Head of caudate nucleus (tissue), 42 donors: ENCODE measurements around the gene PRKCB.
"Not testable (repeated sequence)": the region's sequence is repeated elsewhere in the genome, so short reads cannot be mapped to it uniquely, and the experiment has no call there.

Experiments used
- DNase-seq, 42 donors: peaks; one replicate each; pipeline versions ENCODE4 v3.0.0 to v3.0.0-alpha.2; 2020 to 2021; ENCODE audit warnings: mixed read lengths in 7 of 42
- intact Hi-C: fragments of 100-400 bp; cut with DNase I; formaldehyde crosslinking; loops from one replicate; pipeline ENCODE4 v1.15.0; 2022

PRKCB gene

DNA sequence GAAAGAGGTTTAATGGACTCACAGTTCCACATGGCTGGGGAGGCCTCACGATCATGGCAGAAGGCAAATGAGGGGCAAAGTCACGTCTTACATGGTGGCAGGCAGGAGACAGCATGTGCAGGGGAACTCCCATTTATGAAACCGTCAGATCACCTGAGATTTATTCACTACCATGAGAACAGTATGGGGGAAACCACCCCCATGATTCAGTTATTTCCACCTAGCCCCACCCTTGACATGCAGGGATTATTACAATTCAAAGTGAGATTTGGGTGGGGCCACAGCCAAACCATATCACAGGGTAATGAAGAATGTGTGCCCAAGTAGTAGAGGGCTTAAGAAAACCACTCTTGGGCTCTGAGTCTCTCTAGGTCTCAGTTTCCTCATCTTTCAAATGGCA is 85.1 kb downstream of the PRKCB start:
- intact Hi-C loops: no loop called here
- no peak for DNase-seq

DNA sequence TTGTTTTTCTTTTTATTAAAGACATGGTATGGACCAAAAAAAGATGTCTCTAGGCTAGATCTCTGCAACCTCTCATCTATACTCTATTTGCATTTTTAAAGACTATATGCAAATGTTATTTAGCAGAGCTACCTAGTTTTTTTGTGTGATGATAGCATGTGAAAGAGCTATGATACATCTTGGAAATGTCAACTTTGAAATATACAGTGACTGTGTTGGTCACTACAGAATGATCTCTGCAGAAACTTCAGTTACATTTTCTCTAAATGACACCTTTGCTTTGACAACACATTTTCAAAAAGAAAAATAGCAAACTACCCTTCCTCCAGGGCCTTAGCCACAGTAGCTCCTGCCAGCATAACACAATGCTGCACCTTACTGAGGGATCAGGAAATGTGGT is 86.6 kb downstream of the PRKCB start:
- DNase-seq: no peak
- intact Hi-C loops: no loop called here

DNA sequence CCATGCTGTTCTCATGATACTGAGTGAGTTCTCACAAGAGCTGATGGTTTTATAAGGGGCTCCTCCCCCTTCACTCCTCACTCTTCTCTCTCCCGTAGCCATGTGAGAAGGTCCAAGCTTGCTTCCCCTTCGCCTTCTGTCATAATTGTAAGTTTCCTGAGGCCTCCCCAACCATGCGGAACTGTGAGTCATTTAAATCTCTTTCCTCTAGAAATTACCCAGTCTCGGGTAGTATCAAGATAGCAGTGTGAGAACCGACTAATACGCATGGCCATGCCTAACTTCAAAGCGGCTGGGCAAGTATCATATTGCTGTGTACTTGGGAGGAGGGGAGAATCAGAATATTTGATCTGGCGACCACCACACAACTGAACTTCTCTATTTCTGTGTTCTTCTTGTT is 88.3 kb downstream of the PRKCB start:
- DNase-seq: peak in 3 of 42 donors; percentile 7 to 29 (median 23)
- intact Hi-C loops: no loop called here

GRCh38 chr16:23927796-23928195 is 92.0 kb downstream of the PRKCB start:
- intact Hi-C loops: no loop called here
- DNase-seq: peak in 5 of 42 donors; percentile 14 to 47 (median 24)

DNA sequence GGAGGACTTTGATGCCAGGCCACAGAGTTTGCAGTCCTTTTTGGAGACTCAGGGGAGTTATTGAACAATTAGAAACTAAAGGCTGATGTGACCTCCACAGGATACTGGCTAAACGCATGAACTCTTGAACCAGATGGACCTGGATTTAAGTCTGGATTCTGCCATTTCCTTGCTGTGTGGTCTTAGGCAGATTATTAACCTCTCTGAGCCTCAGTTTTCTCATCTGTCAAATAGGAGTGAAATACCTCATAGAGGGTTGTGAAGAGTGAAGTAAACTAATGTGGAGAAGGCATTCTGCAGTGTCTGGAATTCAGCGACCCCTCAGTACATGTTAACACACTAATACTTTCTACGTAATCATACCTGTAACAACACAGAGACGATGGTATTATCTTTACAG is 93.5 kb downstream of the PRKCB start:
- intact Hi-C loops: no loop called here

DNA sequence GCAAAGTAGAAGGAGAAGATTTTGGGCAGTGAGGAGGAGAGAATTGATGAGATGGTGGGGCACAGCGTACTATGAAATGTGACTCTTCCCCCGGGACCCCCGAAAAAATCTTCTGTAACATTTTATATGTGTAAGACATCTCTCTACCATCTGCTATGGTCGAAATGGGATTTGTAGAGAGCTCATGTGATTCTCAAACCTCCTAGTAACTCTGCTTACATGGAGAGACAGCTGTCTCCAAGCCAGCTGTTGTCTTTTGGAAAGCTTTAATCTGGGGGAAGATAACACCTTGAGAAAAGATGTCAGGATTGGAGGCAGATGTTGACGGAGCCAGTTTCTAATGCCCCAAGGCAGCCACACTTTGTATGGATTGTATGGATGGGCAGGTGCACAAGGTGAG is 94.1 kb downstream of the PRKCB start:
- intact Hi-C loops: no loop called here

More for the DNA sequence above, 93.5 kb downstream of the PRKCB start:
- DNase-seq: peak in 3 of 42 donors; percentile 0 to 19 (median 1)

DNA sequence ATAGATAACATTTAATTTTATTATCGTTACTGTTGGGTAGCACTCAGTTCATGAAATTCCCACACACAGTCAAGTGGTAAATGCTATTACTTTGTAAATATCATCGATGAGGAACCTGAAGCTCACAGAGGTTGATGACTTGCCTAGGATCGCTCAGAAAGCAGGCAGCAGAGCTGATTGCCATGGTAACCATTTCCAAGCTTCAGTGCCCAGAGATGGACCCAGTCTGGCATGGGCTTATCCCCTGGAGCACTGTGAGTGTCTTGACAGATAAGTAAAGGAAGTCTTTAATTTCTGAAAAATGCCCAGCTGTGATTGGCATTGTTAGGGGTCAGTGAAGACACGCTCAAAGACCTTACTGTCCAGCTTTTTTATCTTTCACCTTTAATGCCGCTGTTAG is 95.0 kb downstream of the PRKCB start:
- intact Hi-C loops: no loop called here
- peak in 4 of 42 donors; percentile 14 to 37 (median 26) for DNase-seq

More for the DNA sequence above, 94.1 kb downstream of the PRKCB start:
- peak in 2 of 42 donors; percentile 6 to 8 for DNase-seq

DNA sequence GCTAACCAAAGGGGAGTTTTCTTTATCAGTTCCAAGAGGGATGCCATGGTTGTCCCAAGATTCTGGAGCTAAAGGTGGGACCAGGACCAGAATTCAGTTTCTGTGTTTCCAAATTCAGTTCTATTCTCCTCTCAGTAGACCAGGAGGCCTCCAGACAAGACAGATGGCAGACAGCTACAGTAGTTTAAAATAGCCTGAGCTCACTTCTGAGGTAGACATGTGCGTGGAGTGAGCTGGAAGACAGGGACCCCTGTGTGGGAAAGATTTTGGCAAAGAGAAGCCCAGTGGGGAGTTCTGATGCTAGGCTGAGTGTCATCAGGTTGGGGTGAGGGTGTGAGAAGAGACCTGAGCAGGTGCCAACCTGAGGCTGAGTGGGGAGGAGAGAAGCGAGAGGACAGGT is 95.4 kb downstream of the PRKCB start:
- DNase-seq: peak in 4 of 42 donors; percentile 1 to 34 (median 12)
- intact Hi-C loops: no loop called here

DNA sequence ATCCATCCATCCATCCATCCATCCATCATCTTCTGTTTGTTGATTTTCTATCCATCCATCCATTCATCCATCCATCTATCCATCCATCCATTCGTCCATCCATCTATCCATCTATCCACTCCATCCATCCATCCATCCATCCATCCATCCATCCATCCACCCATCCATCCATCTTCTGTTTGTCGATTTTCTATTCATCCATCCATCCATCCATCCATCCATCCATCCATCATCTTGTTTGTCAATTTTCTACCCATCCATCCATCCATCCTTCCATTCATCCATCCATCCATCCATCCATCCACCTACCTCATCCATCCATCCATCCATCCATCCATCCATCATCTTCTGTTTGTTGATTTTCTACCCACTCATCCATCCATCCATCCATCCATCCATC is 97.9 kb downstream of the PRKCB start:
- DNase-seq, intact Hi-C loops: not testable (repeated sequence)

GRCh38 chr16:23934610-23935236 is 98.9 kb downstream of the PRKCB start:
- intact Hi-C loops: no loop called here
- peak in 7 of 42 donors; percentile 22 to 57 (median 41) for DNase-seq

GRCh38 chr16:23940111-23940510 is 104.3 kb downstream of the PRKCB start:
- intact Hi-C loops: no loop called here
- peak in 2 of 42 donors; percentile 1 to 27 for DNase-seq

GRCh38 chr16:23941025-23941424 is 105.2 kb downstream of the PRKCB start:
- intact Hi-C loops: no loop called here
- peak in 1 of 42 donors; percentile 17 for DNase-seq

DNA sequence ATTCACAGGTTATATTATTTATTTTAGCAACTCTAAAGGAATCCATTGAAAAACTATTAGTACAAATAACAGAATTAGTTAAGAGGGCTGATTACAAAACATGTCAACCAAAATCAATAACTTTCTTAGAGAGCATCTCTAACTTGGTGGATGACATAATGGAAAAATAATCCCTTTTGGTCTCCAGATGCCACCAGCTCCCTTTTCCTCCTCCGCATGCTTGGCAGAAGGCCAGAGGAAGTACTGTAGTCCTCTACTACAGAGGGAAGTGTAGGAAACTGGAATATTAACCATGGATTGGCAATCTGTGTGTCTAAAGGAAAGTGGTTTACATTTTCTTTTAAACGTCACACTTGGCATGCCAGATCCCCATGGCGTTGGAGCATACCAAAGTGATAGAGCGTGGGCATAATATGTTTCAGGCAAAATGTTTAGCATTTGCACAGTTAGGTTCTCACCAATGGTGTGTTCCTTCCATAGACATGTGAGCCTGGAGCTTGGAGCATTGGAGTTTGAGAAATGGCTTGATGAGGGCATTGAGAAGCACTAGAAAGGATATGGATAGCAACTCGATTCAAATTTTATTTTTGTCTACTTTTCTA is 106.3 kb downstream of the PRKCB start:
- DNase-seq: peak in 2 of 42 donors; percentile 3 to 32
- intact Hi-C loops: no loop called here

- peak in 2 of 42 donors; percentile 1 to 9 for DNase-seq
- intact Hi-C loops: no loop called here
These were observed 107.8 kb downstream of the PRKCB start for GRCh38 chr16:23943604-23944003.

DNA sequence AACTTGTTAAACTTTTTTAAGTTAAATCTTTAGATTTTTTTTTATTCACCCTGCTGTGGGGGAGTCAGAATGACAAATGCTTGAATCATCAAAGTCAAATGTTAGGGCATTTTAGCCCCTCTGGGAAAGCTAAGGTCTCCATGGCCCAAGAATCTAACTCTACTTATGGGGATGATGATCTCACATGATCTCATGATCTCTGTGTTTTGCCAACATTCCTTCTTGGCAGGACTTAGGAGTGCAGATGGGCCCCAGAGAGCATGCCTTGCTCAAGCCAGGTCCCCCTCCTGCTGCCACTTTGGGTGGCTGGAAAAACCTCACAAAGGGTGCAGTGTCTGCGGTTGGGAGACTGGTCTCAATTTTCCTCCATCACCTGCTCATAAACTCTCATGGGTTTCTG is 108.6 kb downstream of the PRKCB start:
- intact Hi-C loops: no loop called here
- peak in 2 of 42 donors; percentile 7 to 49 for DNase-seq

- peak in 2 of 42 donors; percentile 2 to 35 for DNase-seq
- intact Hi-C loops: no loop called here
These were observed 109.5 kb downstream of the PRKCB start for GRCh38 chr16:23945243-23945642.

GRCh38 chr16:23947838-23948237 is 112.1 kb downstream of the PRKCB start:
- intact Hi-C loops: no loop called here
- DNase-seq: peak in 3 of 42 donors; percentile 2 to 38 (median 35)

DNA sequence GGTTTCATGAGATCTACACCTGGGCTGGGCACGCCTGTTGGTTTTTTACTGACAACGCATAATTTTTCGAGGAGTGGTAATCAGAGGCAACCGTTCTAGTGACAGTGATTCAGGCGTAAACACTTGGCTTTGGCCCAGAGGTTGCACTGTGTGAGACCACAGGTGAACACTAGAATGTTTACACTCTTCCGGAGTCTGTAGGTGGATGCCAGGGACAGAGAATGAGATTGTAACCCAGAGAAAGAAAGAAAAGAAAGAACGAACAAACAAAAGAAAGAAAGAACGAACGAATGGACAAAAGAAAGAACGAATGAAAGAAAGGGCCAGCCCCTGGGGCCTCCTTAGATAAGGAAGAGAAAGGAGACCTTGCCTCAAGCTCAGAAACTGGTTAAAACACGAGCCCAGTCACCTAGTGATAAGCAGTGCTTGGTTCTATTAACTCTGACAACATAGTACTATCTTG is 113.2 kb downstream of the PRKCB start:
- DNase-seq: peak in 4 of 42 donors; percentile 3 to 29 (median 17)
- intact Hi-C loops: no loop called here

GRCh38 chr16:23949630-23950290 is 114.0 kb downstream of the PRKCB start:
- intact Hi-C loops: no loop called here
- peak in 3 of 42 donors; percentile 4 to 23 (median 8) for DNase-seq

DNA sequence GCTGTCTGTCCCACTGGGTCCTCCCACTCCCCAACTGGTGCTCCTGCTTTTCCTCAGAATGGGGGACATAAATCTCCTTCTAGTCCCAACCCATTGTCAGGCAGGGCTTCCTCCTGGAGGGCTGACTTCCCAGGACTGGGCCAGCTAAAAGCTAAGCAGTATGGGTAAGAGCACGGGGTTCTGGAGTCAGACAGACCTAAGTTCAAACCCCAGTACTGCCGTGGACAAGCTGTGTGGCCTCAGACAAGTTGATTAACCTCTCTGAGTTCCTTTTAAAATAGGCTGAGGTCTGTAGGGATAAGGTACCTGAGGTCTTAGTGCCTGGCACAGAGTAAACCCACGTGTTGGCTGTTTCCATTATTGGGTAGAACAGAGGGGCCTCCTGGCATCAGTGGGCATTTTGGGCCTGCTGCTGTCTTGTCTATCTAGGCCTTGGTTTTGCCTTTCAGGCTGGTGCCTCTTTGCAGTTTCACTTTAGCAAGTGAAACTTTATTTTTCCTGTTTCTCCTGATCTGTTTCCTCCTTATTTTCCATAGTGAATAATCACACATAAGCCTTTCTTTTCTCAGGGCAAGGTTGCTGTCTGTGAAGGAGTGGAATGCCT is 114.6 kb downstream of the PRKCB start:
- intact Hi-C loops: no loop called here
- no peak for DNase-seq
